Measurements from ENCODE around the gene THEM4. TPM values are rescaled to one million over a fixed set of nuclear protein-coding genes. Genes with fewer than 3 reads are reported as not detected.

The THEM4 gene
- total RNA-seq, 2 experiments from 2014 or later = 24.0 to 24.5 TPM

DNA sequence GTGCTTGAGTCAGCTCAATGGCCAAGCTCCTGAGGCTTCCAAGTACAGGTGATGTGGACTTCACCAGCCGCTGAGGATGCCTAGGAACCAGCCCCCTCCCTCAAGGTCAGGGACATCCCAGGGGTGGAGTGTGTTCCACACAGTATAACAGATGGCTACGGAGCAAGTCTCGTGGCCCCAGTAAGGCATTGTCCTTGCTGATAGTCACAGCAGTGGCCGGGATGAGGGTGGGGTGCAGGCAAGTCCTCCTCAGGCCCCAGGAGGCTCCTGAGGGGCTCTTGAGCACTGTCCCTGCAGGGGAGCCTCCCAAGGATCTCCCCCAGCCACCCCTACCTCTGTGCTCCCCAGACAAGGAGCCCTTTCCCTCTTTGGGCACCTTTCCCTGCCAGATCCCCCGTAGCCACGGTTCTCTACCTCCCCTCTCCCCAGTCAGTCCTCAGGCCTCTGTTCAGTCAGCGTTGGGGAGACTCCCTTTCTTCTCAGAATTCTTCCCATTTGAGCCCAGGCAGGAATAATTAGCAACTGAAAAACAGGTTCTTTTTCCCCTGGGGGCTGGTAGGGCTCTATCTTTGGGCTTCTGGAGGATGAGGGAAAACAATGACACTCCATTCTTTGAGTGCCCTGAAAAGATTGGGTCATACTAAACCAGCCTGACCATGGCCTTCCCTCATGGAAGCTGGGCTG, 48.7 kb downstream of the THEM4 start:
- no peak for ATAC-seq (ENCODE audit: poor library complexity)
- CTCF ChIA-PET = no interaction called here

DNA sequence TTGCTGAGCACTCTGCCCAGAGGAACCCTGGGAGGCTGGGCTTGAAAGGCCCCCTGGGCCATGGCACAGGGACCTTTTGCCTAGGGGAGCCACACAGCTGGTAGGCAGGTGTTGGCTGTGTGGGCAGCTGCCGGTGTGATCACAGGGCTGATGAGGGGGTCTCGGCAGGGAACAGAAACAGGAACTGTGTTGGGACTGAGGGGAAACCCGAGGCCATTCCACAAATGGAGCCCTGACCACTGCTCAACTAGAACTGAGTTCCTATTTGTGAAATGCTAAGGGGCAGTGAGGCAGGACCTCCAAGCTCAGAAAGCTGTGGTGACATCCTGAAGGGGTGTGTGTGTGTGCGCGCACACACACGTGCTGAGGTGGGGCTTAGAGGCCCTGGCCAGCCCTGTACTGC, 49.4 kb downstream of the THEM4 start:
- Histone ChIP-seq H3K27me3 (ENCODE audit: control insufficient read depth in 1 of 2, insufficient read depth in 2 of 2, low read length in 2 of 2) (no peaks in the 10 kb centered on the region), H3K27ac (ENCODE audit: low read depth in 1 of 2, low read length in 2 of 2) (no peak overlapping the region), H3K4me3 (ENCODE audit: low read length) (no peak overlapping the region), H3K4me1 (ENCODE audit: insufficient read depth, low read length) (no peaks in the 10 kb centered on the region), H3K36me3 (ENCODE audit: insufficient read depth, low read length) (no peaks in the 10 kb centered on the region), H3K9me3 (ENCODE audit: control insufficient read depth in 1 of 2, insufficient read depth in 1 of 2, low read length in 2 of 2) (no peaks in the 10 kb centered on the region)
- Mint-ChIP-seq H3K4me3 (no peak overlapping the region), H3K4me1 (ENCODE audit: low read depth) (no peaks in the 10 kb centered on the region), H3K36me3 (ENCODE audit: low read depth) (no peaks in the 10 kb centered on the region), H3K27ac (no peak overlapping the region), H3K9me3 (no peaks in the 10 kb centered on the region), H3K27me3 (no peaks in the 10 kb centered on the region)
- DNase-seq (no peak), ATAC-seq (ENCODE audit: poor library complexity) (no peak)
- intact Hi-C loops (cut with DNase I, micrococcal nuclease) = no loop called here
- POLR2A ChIA-PET = no interaction called here
- TF ChIP-seq CTCF (IDR thresholded peaks at IDR 0.05) = no peak
- CTCF ChIA-PET = no interaction called here

More for the DNA sequence above, 48.7 kb downstream of the THEM4 start:
- no peak for TF ChIP-seq CTCF (IDR thresholded peaks at IDR 0.05)
- Mint-ChIP-seq H3K4me1 (ENCODE audit: low read depth) (no peaks in the 10 kb centered on the region), H3K4me3 (no peak overlapping the region), H3K27ac (no peak overlapping the region), H3K9me3 (no peaks in the 10 kb centered on the region), H3K36me3 (ENCODE audit: low read depth) (no peaks in the 10 kb centered on the region), H3K27me3 (no peaks in the 10 kb centered on the region)
- POLR2A ChIA-PET = no interaction called here
- no peaks in the 10 kb centered on the region for H3K9me3 ChIP-seq (ENCODE audit: control insufficient read depth in 1 of 2, insufficient read depth in 1 of 2, low read length in 2 of 2)
- no peaks in the 10 kb centered on the region for H3K27me3 ChIP-seq (ENCODE audit: control insufficient read depth in 1 of 2, insufficient read depth in 2 of 2, low read length in 2 of 2)
- H3K27ac ChIP-seq (ENCODE audit: low read depth in 1 of 2, low read length in 2 of 2) = no peak overlapping the region
- DNase-seq = no peak
- intact Hi-C loops (cut with DNase I, micrococcal nuclease) = no loop called here
- no peaks in the 10 kb centered on the region for H3K36me3 ChIP-seq (ENCODE audit: insufficient read depth, low read length)
- H3K4me3 ChIP-seq (ENCODE audit: low read length) = no peak overlapping the region
- H3K4me1 ChIP-seq (ENCODE audit: insufficient read depth, low read length) = no peaks in the 10 kb centered on the region

GRCh38 chr1:151858886-151859665, 50.2 kb downstream of the THEM4 start:
- ATAC-seq (ENCODE audit: poor library complexity) = no peak
- Mint-ChIP-seq H3K9me3 (no peaks in the 10 kb centered on the region), H3K27me3 (no peaks in the 10 kb centered on the region), H3K27ac (no peak overlapping the region), H3K4me1 (ENCODE audit: low read depth) (no peaks in the 10 kb centered on the region), H3K36me3 (ENCODE audit: low read depth) (no peaks in the 10 kb centered on the region), H3K4me3 (no peak overlapping the region)
- TF ChIP-seq CTCF (IDR thresholded peaks at IDR 0.05) = no peak
- DNase-seq = no peak
- Histone ChIP-seq H3K36me3 (ENCODE audit: insufficient read depth, low read length) (no peaks in the 10 kb centered on the region), H3K9me3 (ENCODE audit: control insufficient read depth in 1 of 2, insufficient read depth in 1 of 2, low read length in 2 of 2) (no peaks in the 10 kb centered on the region), H3K27me3 (ENCODE audit: control insufficient read depth in 1 of 2, insufficient read depth in 2 of 2, low read length in 2 of 2) (no peaks in the 10 kb centered on the region), H3K27ac (ENCODE audit: low read depth in 1 of 2, low read length in 2 of 2) (no peak overlapping the region), H3K4me3 (ENCODE audit: low read length) (no peak overlapping the region), H3K4me1 (ENCODE audit: insufficient read depth, low read length) (no peaks in the 10 kb centered on the region)
- ChIA-PET POLR2A (interaction anchor here (0.5 kb wide), 1 partner anchor 68 kb away, joined by 3 read pairs; no protein-coding TSS in a partner anchor), CTCF (interaction anchor here (1.4 kb wide), 1 partner anchor 22 kb away, joined by 4 read pairs; no protein-coding TSS in a partner anchor)
- intact Hi-C loops (cut with DNase I, micrococcal nuclease) = no loop called here
